CD14-positive monocyte (primary cell): ENCODE measurements around the gene C19orf25. TPM values are rescaled to one million over a fixed set of nuclear protein-coding genes. Genes with fewer than 3 reads are reported as not detected.
"Not testable (repeated sequence)": the region's sequence is repeated elsewhere in the genome, so short reads cannot be mapped to it uniquely, and the experiment has no call there.

ENCODE experiments used
- DNase-seq, 3 donors: peaks; one replicate each; pipeline ENCODE4 v3.0.0-alpha.2; 2011 to 2022
- H2AFZ ChIP-seq: 2 replicates; pipeline ENCODE4 v1.6.0; 2012; ENCODE audit warnings: mild to moderate bottlenecking, low read depth, low read length, inconsistent platforms; ENCODE audit not compliant: insufficient read depth, poor library complexity, severe bottlenecking
- H3K27ac ChIP-seq, 2 donors: 1 replicate in 1 of 2; 2 replicates in 1 of 2; pipeline ENCODE4 v1.5.1; 2012 to 2013; ENCODE audit warnings: low read length in 2 of 2, control low read depth in 1 of 2, inconsistent platforms in 1 of 2, low read depth in 1 of 2, mild to moderate bottlenecking in 1 of 2
- H3K27me3 ChIP-seq, 2 donors: one replicate each; pipeline versions ENCODE4 v1.6.0 to v1.6.1; 2011 to 2013; ENCODE audit warnings: low read length in 2 of 2; ENCODE audit not compliant: control insufficient read depth in 2 of 2, insufficient read depth in 2 of 2
- H3K36me3 ChIP-seq, 2 donors: replicated peaks in 1 of 2; 1 replicate in 1 of 2; 2 replicates in 1 of 2; pipeline versions ENCODE4 v1.5.1 to v1.6.1; 2012 to 2013; ENCODE audit warnings: low read length in 2 of 2, control low read depth in 1 of 2, inconsistent platforms in 1 of 2, mild to moderate bottlenecking in 1 of 2; ENCODE audit not compliant: insufficient read depth in 2 of 2, control insufficient read depth in 1 of 2
- H3K4me1 ChIP-seq, 2 donors: 1 replicate in 1 of 2; 2 replicates in 1 of 2; pipeline versions ENCODE4 v1.5.1 to v1.6.1; 2012 to 2013; ENCODE audit warnings: low read length in 2 of 2, control low read depth in 1 of 2, inconsistent platforms in 1 of 2, mild to moderate bottlenecking in 1 of 2, moderate library complexity in 1 of 2; ENCODE audit not compliant: insufficient read depth in 2 of 2, control insufficient read depth in 1 of 2
- H3K4me2 ChIP-seq: replicated peaks from 2 replicates; pipeline ENCODE3; 2012; ENCODE audit warnings: low read length, moderate library complexity, mild to moderate bottlenecking; ENCODE audit not compliant: poor library complexity, severe bottlenecking; ENCODE audit errors: extremely low read depth
- H3K4me3 ChIP-seq, 3 experiments: fragments of 200-600 bp in 1 of 3; sonication (generic) in 1 of 3; replicated peaks in 1 of 3; 1 replicate in 2 of 3; 2 replicates in 1 of 3; pipeline ENCODE4 v1.5.1; 2011 to 2013; ENCODE audit warnings: low read length in 3 of 3, mild to moderate bottlenecking in 3 of 3, control low read depth in 2 of 3, low read depth in 2 of 3, inconsistent platforms in 1 of 3, moderate library complexity in 1 of 3
- H3K79me2 ChIP-seq: 2 replicates; pipeline ENCODE4 v1.6.0; 2012; ENCODE audit warnings: mild to moderate bottlenecking, control low read depth, inconsistent platforms, low read length, moderate library complexity; ENCODE audit not compliant: insufficient read depth
- H3K9ac ChIP-seq: 2 replicates; pipeline ENCODE4 v1.6.0; 2017; ENCODE audit warnings: low read length, mild to moderate bottlenecking; ENCODE audit not compliant: insufficient read depth, poor library complexity, severe bottlenecking
- H3K9me3 ChIP-seq, 2 donors: replicated peaks in 1 of 2; 1 replicate in 1 of 2; 2 replicates in 1 of 2; pipeline versions ENCODE4 v1.5.1 to v1.6.1; 2012 to 2013; ENCODE audit warnings: low read length in 2 of 2, control low read depth in 1 of 2; ENCODE audit not compliant: control insufficient read depth in 1 of 2, insufficient read depth in 1 of 2
- H4K20me1 ChIP-seq: 2 replicates; pipeline ENCODE4 v1.6.0; 2012; ENCODE audit warnings: mild to moderate bottlenecking, low read length, control low read depth, moderate library complexity; ENCODE audit not compliant: insufficient read depth
- H3K27ac Mint-ChIP-seq, 7 donors: one replicate each; pipeline ENCODE4 v1.8.0; 2020; ENCODE audit warnings: mild to moderate bottlenecking in 7 of 7, mixed read lengths in 7 of 7, moderate library complexity in 6 of 7, inconsistent platforms in 2 of 7
- H3K27me3 Mint-ChIP-seq, 3 donors: one replicate each; pipeline ENCODE4 v1.8.0; 2021 to 2022; ENCODE audit warnings: low read depth in 3 of 3, mild to moderate bottlenecking in 3 of 3, mixed read lengths in 3 of 3, moderate library complexity in 3 of 3, inconsistent platforms in 1 of 3
- H3K36me3 Mint-ChIP-seq, 2 donors: one replicate each; pipeline ENCODE4 v1.8.0; 2020; ENCODE audit warnings: mixed read lengths in 2 of 2, inconsistent platforms in 1 of 2, mild to moderate bottlenecking in 1 of 2
- H3K4me1 Mint-ChIP-seq: one replicate; pipeline ENCODE4 v1.8.0; 2020; ENCODE audit warnings: mild to moderate bottlenecking, mixed read lengths
- H3K4me3 Mint-ChIP-seq, 2 donors: one replicate each; pipeline ENCODE4 v1.8.0; 2020; ENCODE audit warnings: mild to moderate bottlenecking in 2 of 2, mixed read lengths in 2 of 2, moderate library complexity in 1 of 2
- H3K9me3 Mint-ChIP-seq, 7 donors: one replicate each; pipeline ENCODE4 v1.8.0; 2020 to 2022; ENCODE audit warnings: mixed read lengths in 7 of 7, mild to moderate bottlenecking in 6 of 7, moderate library complexity in 6 of 7, inconsistent platforms in 2 of 7
- CTCF ChIP-seq: fragments of 200-600 bp; IDR thresholded peaks from one replicate; pipeline ENCODE4 v1.8.0; 2022; ENCODE audit warnings: antibody characterized with exemption, mild to moderate bottlenecking
- WGBS: methylation state at CpG from one replicate; pipeline ENCODE4 v1.1.5; 2013; ENCODE audit warnings: missing lambda C conversion rate; ENCODE audit not compliant: insufficient coverage; 5-methylcytosine and 5-hydroxymethylcytosine counted together
- intact Hi-C, 2 donors: fragments of 100-400 bp; cut with micrococcal nuclease; formaldehyde crosslinking; loops; one replicate each; pipeline versions ENCODE4 v1.15.0 to v1.15.1; 2023
- polyA plus RNA-seq, 3 donors: library from polyadenylated mRNA; depleted of rRNA in 1 of 3; unstranded in 2 of 3; stranded (reverse) in 1 of 3; fragments of 300-500 nt in 2 of 3; fragments of >200 nt in 1 of 3; fragmentation: Illumina TruSeq in 2 of 3; gene quantifications; 1 replicate in 2 of 3; 2 replicates in 1 of 3; pipeline ENCODE4 v1.2.3, GENCODE V29; 2012 to 2021

C19orf25 gene
- polyA plus RNA-seq, 3 donors = 18.2 to 20.9 (median 19.9) TPM

- intact Hi-C loops = no loop called here
- H3K27me3 ChIP-seq = no peaks in the 10 kb centered on the region
- H3K27ac ChIP-seq = no peak overlapping the region
- H3K27ac Mint-ChIP-seq = no peak overlapping the region
- peaks cover 0 to 1% (median 0%) of the 10 kb centered on the region in 3 donors for H3K27me3 Mint-ChIP-seq
- peaks cover 17% of the 10 kb centered on the region for H3K79me2 ChIP-seq
- H3K36me3 Mint-ChIP-seq = peaks cover 4 to 6% of the 10 kb centered on the region in 2 donors
- peaks cover 0 to 3% (median 0%) of the 10 kb centered on the region in 7 donors for H3K9me3 Mint-ChIP-seq
- no peak overlapping the region for H3K4me3 ChIP-seq
- no peak for TF ChIP-seq CTCF
- H4K20me1 ChIP-seq = no peaks in the 10 kb centered on the region
- H3K36me3 ChIP-seq = peaks cover 0 to 5% of the 10 kb centered on the region in 2 donors
- no peaks in the 10 kb centered on the region for H3K9me3 ChIP-seq
- 94% methylated on average over 36 of the region's 36 CpGs for WGBS
- DNase-seq = no peak
- H3K4me2 ChIP-seq = no peak overlapping the region
- H3K4me1 ChIP-seq = peaks cover 20 to 28% of the 10 kb centered on the region in 2 donors
- no peak overlapping the region for H3K4me3 Mint-ChIP-seq
- no peak overlapping the region for H2AFZ ChIP-seq
- H3K9ac ChIP-seq = no peak overlapping the region
- H3K4me1 Mint-ChIP-seq = peaks cover 25% of the 10 kb centered on the region
These were observed 2.9 kb upstream of the C19orf25 start for GRCh38 chr19:1481893-1482360.

- no peak overlapping the region for H3K9ac ChIP-seq
- Mint-ChIP-seq H3K36me3 (peaks cover 7 to 12% of the 10 kb centered on the region in 2 donors), H3K4me1 (peaks cover 26% of the 10 kb centered on the region), H3K4me3 (no peak overlapping the region), H3K27me3 (peaks cover 0 to 1% (median 0%) of the 10 kb centered on the region in 3 donors), H3K9me3 (peaks cover 0 to 3% (median 0%) of the 10 kb centered on the region in 7 donors), H3K27ac (no peak overlapping the region)
- peaks cover 4% of the 10 kb centered on the region for H4K20me1 ChIP-seq
- H3K27ac ChIP-seq = no peak overlapping the region
- 95% methylated on average over 17 of the region's 26 CpGs for WGBS
- no peaks in the 10 kb centered on the region for H3K27me3 ChIP-seq
- peaks cover 20 to 28% of the 10 kb centered on the region in 2 donors for H3K4me1 ChIP-seq
- H3K9me3 ChIP-seq = no peaks in the 10 kb centered on the region
- no peak for DNase-seq
- peaks cover 20% of the 10 kb centered on the region for H3K79me2 ChIP-seq
- no peak overlapping the region for H3K4me3 ChIP-seq
- H3K36me3 ChIP-seq = peaks cover 2 to 9% of the 10 kb centered on the region in 2 donors
- intact Hi-C loops = no loop called here
- no peak for TF ChIP-seq CTCF
- H3K4me2 ChIP-seq = no peak overlapping the region
- no peak overlapping the region for H2AFZ ChIP-seq
These were observed 2.3 kb upstream of the C19orf25 start for GRCh38 chr19:1481224-1481892.

- peaks cover 9 to 18% of the 10 kb centered on the region in 2 donors for H3K27me3 ChIP-seq
- intact Hi-C loops = loop anchor here in 1 of 2 donors (5.0 kb wide), 1 partner anchor 35 kb away; no protein-coding TSS in a partner anchor
- peaks cover 31% of the 10 kb centered on the region for H3K4me1 Mint-ChIP-seq
- H3K9me3 ChIP-seq, DNase-seq, H3K9me3 Mint-ChIP-seq, H2AFZ ChIP-seq, H3K4me3 ChIP-seq, H3K9ac ChIP-seq, H3K4me2 ChIP-seq, H3K4me3 Mint-ChIP-seq, H3K27ac ChIP-seq, H3K27ac Mint-ChIP-seq: not testable (repeated sequence)
- peaks cover 20 to 34% of the 10 kb centered on the region in 2 donors for H3K36me3 Mint-ChIP-seq
- 96% methylated on average over 6 of the region's 9 CpGs for WGBS
- H4K20me1 ChIP-seq = peaks cover 47% of the 10 kb centered on the region
- H3K4me1 ChIP-seq = peaks cover 22 to 30% of the 10 kb centered on the region in 2 donors
- peaks cover 13 to 25% (median 22%) of the 10 kb centered on the region in 3 donors for H3K27me3 Mint-ChIP-seq
- H3K79me2 ChIP-seq = peaks cover 29% of the 10 kb centered on the region
- peaks cover 18 to 27% of the 10 kb centered on the region in 2 donors for H3K36me3 ChIP-seq
These were observed 2.0 kb downstream of the C19orf25 start for GRCh38 chr19:1477056-1477455.
